H9 (cell line): ENCODE data around the gene PISD. TPM values are rescaled to one million over a fixed set of nuclear protein-coding genes. Genes with fewer than 3 reads are reported as not detected.

Experiments
- DNase-seq: peaks from one replicate; pipeline ENCODE4 v3.0.0-alpha.2; 2017
- H2AFZ ChIP-seq: one replicate; pipeline ENCODE4 v1.6.1; 2013; ENCODE audit warnings: mild to moderate bottlenecking, low read length, control low read depth, moderate library complexity
- H2AK5ac ChIP-seq: 2 replicates; pipeline ENCODE4 v1.6.1; 2013; ENCODE audit warnings: low read length, control low read depth, mixed read lengths; ENCODE audit not compliant: insufficient read length
- H2BK120ac ChIP-seq: one replicate; pipeline ENCODE4 v1.6.1; 2013; ENCODE audit warnings: low read depth, mild to moderate bottlenecking, low read length, control low read depth, inconsistent platforms; ENCODE audit not compliant: poor library complexity, severe bottlenecking
- H2BK12ac ChIP-seq: 2 replicates; pipeline ENCODE4 v1.6.1; 2013; ENCODE audit warnings: low read length, control low read depth, mixed read lengths, low read depth; ENCODE audit not compliant: insufficient read length
- H2BK15ac ChIP-seq: 2 replicates; pipeline ENCODE4 v1.6.1; 2013; ENCODE audit warnings: low read depth, low read length, control low read depth
- H2BK20ac ChIP-seq: one replicate; pipeline ENCODE4 v1.6.1; 2013; ENCODE audit warnings: low read depth, mild to moderate bottlenecking, low read length, control low read depth, inconsistent platforms; ENCODE audit not compliant: poor library complexity, severe bottlenecking
- H2BK5ac ChIP-seq: 2 replicates; pipeline ENCODE4 v1.6.1; 2013; ENCODE audit warnings: low read length, control low read depth, mixed read lengths; ENCODE audit not compliant: insufficient read length
- H3K14ac ChIP-seq: 2 replicates; pipeline ENCODE4 v1.6.1; 2013; ENCODE audit warnings: low read length, control low read depth; ENCODE audit not compliant: insufficient read depth
- H3K18ac ChIP-seq: 2 replicates; pipeline ENCODE4 v1.6.1; 2013; ENCODE audit warnings: low read depth, mild to moderate bottlenecking, mixed read lengths, low read length, control low read depth; ENCODE audit not compliant: insufficient read length
- H3K23ac ChIP-seq: 2 replicates; pipeline ENCODE4 v1.6.1; 2013; ENCODE audit warnings: low read length, control low read depth, mixed read lengths, low read depth; ENCODE audit not compliant: insufficient read length
- H3K23me2 ChIP-seq: 2 replicates; pipeline ENCODE4 v1.6.1; 2013; ENCODE audit warnings: low read depth, mild to moderate bottlenecking, mixed read lengths, low read length, control low read depth; ENCODE audit not compliant: insufficient read length, poor library complexity, severe bottlenecking
- H3K27ac ChIP-seq: 2 replicates; pipeline ENCODE4 v1.5.1; 2013; ENCODE audit warnings: low read length, control low read depth, mixed read lengths, low read depth; ENCODE audit not compliant: insufficient read length
- H3K27me3 ChIP-seq: 2 replicates; pipeline ENCODE4 v1.6.1; 2013; ENCODE audit warnings: low read length, control low read depth, inconsistent platforms; ENCODE audit not compliant: insufficient read depth
- H3K4ac ChIP-seq: 2 replicates; pipeline ENCODE4 v1.6.1; 2013; ENCODE audit warnings: low read depth, mild to moderate bottlenecking, control low read depth, inconsistent platforms, low read length, moderate library complexity
- H3K4me1 ChIP-seq: 2 replicates; pipeline ENCODE4 v1.6.1; 2013; ENCODE audit warnings: low read length, control low read depth, inconsistent platforms; ENCODE audit not compliant: insufficient read depth
- H3K4me2 ChIP-seq: 2 replicates; pipeline ENCODE4 v1.6.1; 2013; ENCODE audit warnings: low read length, control low read depth, mixed read lengths; ENCODE audit not compliant: insufficient read length, insufficient read depth
- H3K56ac ChIP-seq: 2 replicates; pipeline ENCODE4 v1.6.1; 2013; ENCODE audit warnings: low read depth, mild to moderate bottlenecking, mixed read lengths, low read length, control low read depth; ENCODE audit not compliant: insufficient read length
- H3K79me1 ChIP-seq: 2 replicates; pipeline ENCODE4 v1.6.1; 2013; ENCODE audit warnings: low read depth, mild to moderate bottlenecking, moderate library complexity, low read length, control low read depth, inconsistent platforms; ENCODE audit not compliant: insufficient read depth, poor library complexity, severe bottlenecking
- H3K79me2 ChIP-seq: 2 replicates; pipeline ENCODE4 v1.6.1; 2013; ENCODE audit warnings: low read length, control low read depth, inconsistent platforms; ENCODE audit not compliant: insufficient read depth
- H3K9ac ChIP-seq: 2 replicates; pipeline ENCODE4 v1.6.1; 2013; ENCODE audit warnings: low read length, control low read depth, mixed read lengths; ENCODE audit not compliant: insufficient read length; ENCODE audit errors: extremely low read depth
- H3K9me3 ChIP-seq: one replicate; pipeline ENCODE4 v1.6.1; 2013; ENCODE audit warnings: low read depth, low read length, inconsistent platforms; ENCODE audit not compliant: control insufficient read depth
- H3T11ph ChIP-seq: one replicate; pipeline ENCODE4 v1.6.1; 2013; ENCODE audit warnings: mild to moderate bottlenecking, low read length, control low read depth, inconsistent platforms
- H4K20me1 ChIP-seq: one replicate; pipeline ENCODE4 v1.6.1; 2013; ENCODE audit not compliant: control insufficient read depth, insufficient read length, insufficient read depth
- H4K5ac ChIP-seq: 2 replicates; pipeline ENCODE4 v1.6.1; 2013; ENCODE audit warnings: low read depth, mild to moderate bottlenecking, mixed read lengths, low read length, control low read depth; ENCODE audit not compliant: insufficient read length
- H4K8ac ChIP-seq: replicated peaks from 2 replicates; pipeline ENCODE4 v1.6.1; 2013; ENCODE audit warnings: low read length, control low read depth, mixed read lengths, low read depth; ENCODE audit not compliant: insufficient read length
- H4K91ac ChIP-seq: 2 replicates; pipeline ENCODE4 v1.6.1; 2013; ENCODE audit warnings: low read depth, mild to moderate bottlenecking, moderate library complexity, mixed read lengths, low read length, control low read depth; ENCODE audit not compliant: insufficient read length
- H3K27ac Mint-ChIP-seq, 3 experiments: 2 replicates in 2 of 3; 3 replicates in 1 of 3; pipeline ENCODE4 v1.8.0; 2020 to 2021; ENCODE audit warnings: mixed read lengths in 3 of 3, mild to moderate bottlenecking in 1 of 3, moderate library complexity in 1 of 3
- H3K27me3 Mint-ChIP-seq: 2 replicates; pipeline ENCODE4 v1.8.0; 2021; ENCODE audit warnings: low read depth, mild to moderate bottlenecking, moderate library complexity, mixed read lengths
- H3K36me3 Mint-ChIP-seq, 3 experiments: 2 replicates in 2 of 3; 3 replicates in 1 of 3; pipeline ENCODE4 v1.8.0; 2020 to 2021; ENCODE audit warnings: low read depth in 3 of 3, mixed read lengths in 3 of 3; ENCODE audit not compliant: insufficient read depth in 1 of 3
- H3K4me1 Mint-ChIP-seq, 2 experiments: 2 replicates each; pipeline ENCODE4 v1.8.0; 2020; ENCODE audit warnings: mixed read lengths in 2 of 2
- H3K4me3 Mint-ChIP-seq, 2 experiments: 2 replicates in 1 of 2; 3 replicates in 1 of 2; pipeline ENCODE4 v1.8.0; 2020 to 2021; ENCODE audit warnings: mild to moderate bottlenecking in 2 of 2, mixed read lengths in 2 of 2, moderate library complexity in 1 of 2
- H3K9me3 Mint-ChIP-seq, 2 experiments: 2 replicates in 1 of 2; 3 replicates in 1 of 2; pipeline ENCODE4 v1.8.0; 2020; ENCODE audit warnings: mild to moderate bottlenecking in 2 of 2, mixed read lengths in 2 of 2, moderate library complexity in 1 of 2
- WGBS: extraction: QIAGEN DNeasy Blood & Tissue Kit; methylation state at CpG from one replicate; pipeline ENCODE4 v1.1.7; 2013; ENCODE audit warnings: missing lambda C conversion rate, low lambda C conversion rate, mixed read lengths; ENCODE audit not compliant: insufficient read length; ENCODE audit errors: extremely low coverage; 5-methylcytosine and 5-hydroxymethylcytosine counted together
- total RNA-seq: library from RNA; stranded (reverse); gene quantifications from 2 replicates; pipeline ENCODE4 v1.2.1, GENCODE V29; 2021
- TF ChIP-seq, protein P1 (sequence below): fragments of 200-600 bp; sonication (generic); conservative IDR thresholded peaks from 3 replicates; pipeline ENCODE4 v1.8.0; 2021; ENCODE audit warnings: antibody characterized with exemption, mild to moderate bottlenecking

The PISD gene
- total RNA-seq, 1 experiment from 2014 or later, result 62.0 TPM

- no peak overlapping the region for H3K9ac ChIP-seq
- DNase-seq, result no peak
- Mint-ChIP-seq H3K27me3 (peaks cover 1% of the 10 kb centered on the region; the same call in 1 of the 2 replicates), H3K4me1 (no peaks in the 10 kb centered on the region), H3K4me3 (no peak overlapping the region), H3K9me3 (no peaks in the 10 kb centered on the region), H3K36me3 (peaks cover 0 to 11% (median 0%) of the 10 kb centered on the region in 3 experiments; a peak in 3 of 7 replicates), H3K27ac (no peak overlapping the region)
- no peak overlapping the region for H4K8ac ChIP-seq
- H3K27ac ChIP-seq, result no peak overlapping the region
- H3K4me1 ChIP-seq, result no peaks in the 10 kb centered on the region
- no peak overlapping the region for H2BK20ac ChIP-seq
- H4K20me1 ChIP-seq, result no peaks in the 10 kb centered on the region
- H2AK5ac ChIP-seq, result no peak overlapping the region
- TF ChIP-seq, protein P1, sequence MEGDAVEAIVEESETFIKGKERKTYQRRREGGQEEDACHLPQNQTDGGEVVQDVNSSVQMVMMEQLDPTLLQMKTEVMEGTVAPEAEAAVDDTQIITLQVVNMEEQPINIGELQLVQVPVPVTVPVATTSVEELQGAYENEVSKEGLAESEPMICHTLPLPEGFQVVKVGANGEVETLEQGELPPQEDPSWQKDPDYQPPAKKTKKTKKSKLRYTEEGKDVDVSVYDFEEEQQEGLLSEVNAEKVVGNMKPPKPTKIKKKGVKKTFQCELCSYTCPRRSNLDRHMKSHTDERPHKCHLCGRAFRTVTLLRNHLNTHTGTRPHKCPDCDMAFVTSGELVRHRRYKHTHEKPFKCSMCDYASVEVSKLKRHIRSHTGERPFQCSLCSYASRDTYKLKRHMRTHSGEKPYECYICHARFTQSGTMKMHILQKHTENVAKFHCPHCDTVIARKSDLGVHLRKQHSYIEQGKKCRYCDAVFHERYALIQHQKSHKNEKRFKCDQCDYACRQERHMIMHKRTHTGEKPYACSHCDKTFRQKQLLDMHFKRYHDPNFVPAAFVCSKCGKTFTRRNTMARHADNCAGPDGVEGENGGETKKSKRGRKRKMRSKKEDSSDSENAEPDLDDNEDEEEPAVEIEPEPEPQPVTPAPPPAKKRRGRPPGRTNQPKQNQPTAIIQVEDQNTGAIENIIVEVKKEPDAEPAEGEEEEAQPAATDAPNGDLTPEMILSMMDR, result no peak
- H4K91ac ChIP-seq, result no peak overlapping the region
- H3K9me3 ChIP-seq, result no peaks in the 10 kb centered on the region
- H4K5ac ChIP-seq, result no peak overlapping the region
- H2BK5ac ChIP-seq, result no peak overlapping the region
- H3T11ph ChIP-seq, result no peak overlapping the region
- H3K79me1 ChIP-seq, result no peaks in the 10 kb centered on the region
- H3K18ac ChIP-seq, result no peak overlapping the region
- no peak overlapping the region for H2BK12ac ChIP-seq
- no CpG with 5 or more reads among the region's 8 CpGs for WGBS
- no peaks in the 10 kb centered on the region for H3K23me2 ChIP-seq
- no peak overlapping the region for H2BK15ac ChIP-seq
- no peak overlapping the region for H3K23ac ChIP-seq
- no peak overlapping the region for H3K4me2 ChIP-seq
- H3K56ac ChIP-seq, result no peak overlapping the region
- H3K4ac ChIP-seq, result no peak overlapping the region
- H2AFZ ChIP-seq, result no peak overlapping the region
- H3K79me2 ChIP-seq, result no peaks in the 10 kb centered on the region
- no peaks in the 10 kb centered on the region for H3K27me3 ChIP-seq
- no peak overlapping the region for H2BK120ac ChIP-seq
- no peak overlapping the region for H3K14ac ChIP-seq
These were observed 86.8 kb downstream of the PISD start for GRCh38 chr22:31575190-31575589.
